NCI-H1694 (cell line): Measurements from ENCODE around the gene LRSAM1.

Experiments used
- DNase-seq: peaks from one replicate; lab custom pipeline; 2025; lab: John Stamatoyannopoulos, UW

The LRSAM1 gene

GRCh38 chr9:127550751-127551150 lies 99.4 kb downstream of the LRSAM1 start:
- DNase-seq, result no peak
